Neuronal stem cell (in vitro differentiated cells): ENCODE data around the gene ZNF574.
A peak's percentile ranks its signal among the peaks of the same experiment; 100 is the strongest.

Source experiments
- DNase-seq: peaks from one replicate; pipeline ENCODE4 v3.0.0-alpha.2; 2013; ENCODE audit warnings: low spot score
- H2AFZ ChIP-seq: one replicate; pipeline ENCODE4 v1.6.1; 2013; ENCODE audit warnings: mild to moderate bottlenecking, low read length, inconsistent platforms
- H2AK5ac ChIP-seq: 2 replicates; pipeline ENCODE4 v1.6.1; 2013; ENCODE audit warnings: low read depth, mild to moderate bottlenecking, inconsistent platforms, low read length, moderate library complexity, mixed read lengths
- H2BK120ac ChIP-seq: 2 replicates; pipeline ENCODE4 v1.6.1; 2013; ENCODE audit warnings: low read depth, mild to moderate bottlenecking, inconsistent platforms, low read length, moderate library complexity, mixed read lengths
- H2BK12ac ChIP-seq: one replicate; pipeline ENCODE4 v1.6.1; 2013; ENCODE audit warnings: low read length, inconsistent platforms
- H2BK15ac ChIP-seq: 2 replicates; pipeline ENCODE4 v1.6.1; 2013; ENCODE audit warnings: mild to moderate bottlenecking, low read length, inconsistent platforms, mixed read lengths
- H2BK5ac ChIP-seq: one replicate; pipeline ENCODE4 v1.6.1; 2013; ENCODE audit warnings: inconsistent platforms, mild to moderate bottlenecking, low read length, moderate library complexity
- H3K14ac ChIP-seq: one replicate; pipeline ENCODE4 v1.6.1; 2013; ENCODE audit warnings: low read length, inconsistent platforms
- H3K18ac ChIP-seq: 2 replicates; pipeline ENCODE4 v1.6.1; 2013; ENCODE audit warnings: low read length, inconsistent platforms
- H3K23ac ChIP-seq: 2 replicates; pipeline ENCODE4 v1.6.1; 2013; ENCODE audit warnings: low read depth, mild to moderate bottlenecking, mixed read lengths, low read length, inconsistent platforms; ENCODE audit not compliant: poor library complexity
- H3K27ac ChIP-seq: replicated peaks from 3 replicates; pipeline ENCODE4 v1.5.1; 2013; ENCODE audit warnings: low read length, inconsistent platforms
- H3K27me3 ChIP-seq, 3 experiments: 2 replicates each; pipeline ENCODE4 v1.6.1; 2013; ENCODE audit warnings: low read length in 3 of 3, mild to moderate bottlenecking in 2 of 3, inconsistent platforms in 1 of 3, low read depth in 1 of 3, mixed read lengths in 1 of 3, moderate library complexity in 1 of 3; ENCODE audit not compliant: control insufficient read depth in 3 of 3, insufficient read depth in 3 of 3
- H3K36me3 ChIP-seq, 2 donors: replicated peaks in 1 of 2; 2 replicates each; pipeline ENCODE4 v1.6.1; 2013; ENCODE audit warnings: low read length in 2 of 2; ENCODE audit not compliant: control insufficient read depth in 2 of 2, insufficient read depth in 2 of 2
- H3K4ac ChIP-seq: 2 replicates; pipeline ENCODE4 v1.6.1; 2013; ENCODE audit warnings: inconsistent platforms, mild to moderate bottlenecking, low read length, moderate library complexity
- H3K4me1 ChIP-seq, 2 donors: 1 replicate in 1 of 2; 2 replicates in 1 of 2; pipeline ENCODE4 v1.6.1; 2013; ENCODE audit warnings: low read length in 2 of 2, low read depth in 1 of 2; ENCODE audit not compliant: control insufficient read depth in 2 of 2, insufficient read depth in 1 of 2
- H3K4me2 ChIP-seq: one replicate; pipeline ENCODE4 v1.6.1; 2013; ENCODE audit warnings: mild to moderate bottlenecking, low read length, inconsistent platforms; ENCODE audit not compliant: insufficient read depth, poor library complexity, severe bottlenecking
- H3K4me3 ChIP-seq, 2 donors: 2 replicates each; pipeline ENCODE4 v1.5.1; 2013; ENCODE audit warnings: low read length in 2 of 2, mild to moderate bottlenecking in 2 of 2, inconsistent platforms in 1 of 2, moderate library complexity in 1 of 2
- H3K79me1 ChIP-seq: one replicate; pipeline ENCODE4 v1.6.1; 2013; ENCODE audit warnings: low read depth, mild to moderate bottlenecking, inconsistent platforms, low read length, moderate library complexity
- H3K9ac ChIP-seq: one replicate; pipeline ENCODE4 v1.6.1; 2013; ENCODE audit warnings: mild to moderate bottlenecking, low read depth, low read length, inconsistent platforms; ENCODE audit not compliant: poor library complexity
- H3K9me3 ChIP-seq, 2 donors: replicated peaks in 1 of 2; 2 replicates each; pipeline versions ENCODE3 to v1.6.1; 2013; ENCODE audit warnings: low read length in 2 of 2, mild to moderate bottlenecking in 2 of 2, inconsistent platforms in 1 of 2, low read depth in 1 of 2, mixed read lengths in 1 of 2, moderate library complexity in 1 of 2; ENCODE audit not compliant: control insufficient read depth in 2 of 2, insufficient read depth in 1 of 2
- H4K8ac ChIP-seq: one replicate; pipeline ENCODE4 v1.6.1; 2013; ENCODE audit warnings: low read depth, mild to moderate bottlenecking, inconsistent platforms, low read length, moderate library complexity
- H4K91ac ChIP-seq: one replicate; pipeline ENCODE4 v1.6.1; 2013; ENCODE audit warnings: low read length, low read depth, mild to moderate bottlenecking, inconsistent platforms; ENCODE audit not compliant: poor library complexity
- WGBS, 2 donors: extraction: QIAGEN DNeasy Blood & Tissue Kit; methylation state at CpG; one replicate each; pipeline ENCODE4 v1.1.7; 2013; ENCODE audit warnings: missing lambda C conversion rate in 2 of 2, mixed read lengths in 1 of 2; ENCODE audit not compliant: insufficient read length in 2 of 2, insufficient replicate concordance in 1 of 2; ENCODE audit errors: extremely low coverage in 2 of 2; 5-methylcytosine and 5-hydroxymethylcytosine counted together

ZNF574 gene

GRCh38 chr19:42068756-42069571, 7.0 kb upstream of the ZNF574 start:
- H2AK5ac ChIP-seq = peak overlapping the region; percentile 99
- no peak overlapping the region for H3K14ac ChIP-seq
- peak overlapping the region; percentile 94 for H3K18ac ChIP-seq
- H3K27me3 ChIP-seq = peaks cover 0 to 14% (median 0%) of the 10 kb centered on the region in 3 experiments
- WGBS, 2 donors = 100% methylated on average over 1 of the region's 29 CpGs; no CpG with 5 or more reads in 1 of the 2 donors
- H2BK5ac ChIP-seq = peak overlapping the region; percentile 84
- H3K23ac ChIP-seq = peak overlapping the region; percentile 39
- H2AFZ ChIP-seq = peak overlapping the region; percentile 92
- H3K36me3 ChIP-seq = peaks cover 0 to 13% of the 10 kb centered on the region in 2 donors
- no peak overlapping the region for H3K4ac ChIP-seq
- no peak overlapping the region for H4K91ac ChIP-seq
- DNase-seq = no peak
- peaks cover 19 to 26% of the 10 kb centered on the region in 2 donors for H3K4me1 ChIP-seq
- peak overlapping the region; percentile 83 for H3K9ac ChIP-seq
- peak overlapping the region; percentile 1 to 79 for H3K4me3 ChIP-seq
- no peak overlapping the region for H3K27ac ChIP-seq
- H2BK15ac ChIP-seq = peak overlapping the region; percentile 90
- H3K9me3 ChIP-seq = no peaks in the 10 kb centered on the region
- H3K4me2 ChIP-seq = peak overlapping the region; percentile 84
- H2BK12ac ChIP-seq = peak overlapping the region; percentile 30
- peaks cover 8% of the 10 kb centered on the region for H3K79me1 ChIP-seq
- H2BK120ac ChIP-seq = no peak overlapping the region
- H4K8ac ChIP-seq = peak overlapping the region; percentile 74

- H3K27me3 ChIP-seq = peaks cover 0 to 14% (median 0%) of the 10 kb centered on the region in 3 experiments
- H2BK120ac ChIP-seq = peak within 1 kb of the TSS; percentile 93
- H3K18ac ChIP-seq = peak within 1 kb of the TSS; percentile 94
Observed at GRCh38 chr19:42069619-42070351, 6.2 kb upstream of the ZNF574 start, which contains the start of gene GRIK5. GRIK5 (minus strand) TSS chr19:42070206; CDS start chr19:42065770, 4,436 bp downstream.

GRCh38 chr19:42071247-42071646, 4.7 kb upstream of the ZNF574 start:
- H2BK15ac ChIP-seq = peak overlapping the region; percentile 1
- no peak overlapping the region for H3K18ac ChIP-seq
- H3K4me2 ChIP-seq = no peak overlapping the region
- no peak overlapping the region for H4K91ac ChIP-seq
- H3K27me3 ChIP-seq = peaks cover 0 to 14% (median 0%) of the 10 kb centered on the region in 3 experiments
- H3K4ac ChIP-seq = no peak overlapping the region
- H3K14ac ChIP-seq = no peak overlapping the region
- DNase-seq = no peak
- H3K23ac ChIP-seq = no peak overlapping the region
- H3K27ac ChIP-seq = no peak overlapping the region
- no peaks in the 10 kb centered on the region for H3K9me3 ChIP-seq
- H3K9ac ChIP-seq = peak overlapping the region; percentile 32
- H2BK120ac ChIP-seq = no peak overlapping the region
- no peak overlapping the region for H2AFZ ChIP-seq
- no peak overlapping the region for H2BK5ac ChIP-seq
- peak overlapping the region; percentile 8 for H2BK12ac ChIP-seq
- H3K4me1 ChIP-seq = peaks cover 23 to 30% of the 10 kb centered on the region in 2 donors
- H2AK5ac ChIP-seq = peak overlapping the region; percentile 73
- peaks cover 3% of the 10 kb centered on the region for H3K79me1 ChIP-seq
- H4K8ac ChIP-seq = no peak overlapping the region
- no peaks in the 10 kb centered on the region for H3K36me3 ChIP-seq
- H3K4me3 ChIP-seq = peak overlapping the region in 1 of 2 donors; percentile 30
- no CpG with 5 or more reads among the region's 12 CpGs for WGBS, 2 donors

More at GRCh38 chr19:42069619-42070351, 6.2 kb upstream of the ZNF574 start, which contains the start of gene GRIK5:
- Histone ChIP-seq H3K4me2 (peak within 1 kb of the TSS; percentile 84), H2AFZ (peak within 1 kb of the TSS; percentile 92), H2AK5ac (peak within 1 kb of the TSS; percentile 99), H4K8ac (peak within 1 kb of the TSS; percentile 57), H4K91ac (no peak within 1 kb of the TSS), H3K27ac (peak within 1 kb of the TSS; percentile 29), H3K4me3 (peak within 1 kb of the TSS; percentile 38 to 79), H3K4ac (no peak within 1 kb of the TSS), H3K23ac (peak within 1 kb of the TSS; percentile 34), H3K9ac (peak within 1 kb of the TSS; percentile 93), H2BK5ac (peak within 1 kb of the TSS; percentile 84), H2BK15ac (peak within 1 kb of the TSS; percentile 90), H3K36me3 (peaks cover 0 to 7% of the 10 kb centered on the region in 2 donors), H3K14ac (peak within 1 kb of the TSS; percentile 31), H2BK12ac (peak within 1 kb of the TSS; percentile 30), H3K9me3 (no peaks in the 10 kb centered on the region), H3K79me1 (peaks cover 8% of the 10 kb centered on the region), H3K4me1 (peaks cover 19 to 26% of the 10 kb centered on the region in 2 donors)
- no CpG with 5 or more reads among the region's 29 CpGs for WGBS, 2 donors
- no peak for DNase-seq
